RWPE2 (cell line): ENCODE measurements around the gene HPS5.

Experiments
- ATAC-seq: fragments of 200-7000 bp; cut with Tn5 transposase; 3 replicates; pipeline ENCODE4 v1.9.1; 2021; ENCODE audit warnings: low read depth
- DNase-seq: peaks from one replicate; pipeline ENCODE4 v3.0.0-alpha.2; 2020; ENCODE audit warnings: low spot score
- H3K27ac ChIP-seq: fragments of 450-650 bp; 2 replicates; pipeline ENCODE4 v1.5.1; 2017; ENCODE audit warnings: mild to moderate bottlenecking; ENCODE audit not compliant: poor library complexity, severe bottlenecking
- H3K27me3 ChIP-seq: fragments of 250-450 bp; sonication (Bioruptor Pico); 2 replicates; pipeline ENCODE4 v1.5.1; 2021; ENCODE audit warnings: mild to moderate bottlenecking, moderate library complexity; ENCODE audit not compliant: insufficient read depth, poor library complexity, severe bottlenecking
- H3K36me3 ChIP-seq: fragments of 250-450 bp; sonication (Bioruptor Pico); 2 replicates; pipeline ENCODE4 v1.5.1; 2020; ENCODE audit warnings: low read depth, mild to moderate bottlenecking, moderate library complexity
- H3K4me1 ChIP-seq: fragments of 250-450 bp; sonication (Bioruptor Pico); 2 replicates; pipeline ENCODE4 v1.5.1; 2021; ENCODE audit warnings: mild to moderate bottlenecking, moderate library complexity; ENCODE audit not compliant: insufficient read depth, poor library complexity, severe bottlenecking
- H3K4me3 ChIP-seq: fragments of 250-450 bp; sonication (Bioruptor Pico); 2 replicates; pipeline ENCODE4 v1.5.1; 2021; ENCODE audit warnings: mild to moderate bottlenecking, moderate library complexity; ENCODE audit not compliant: severe bottlenecking
- H3K9me3 ChIP-seq: fragments of 250-450 bp; sonication (Bioruptor Pico); 2 replicates; pipeline ENCODE4 v1.5.1; 2021; ENCODE audit warnings: mild to moderate bottlenecking, moderate library complexity; ENCODE audit not compliant: severe bottlenecking
- TF ChIP-seq, protein P1 (sequence below): fragments of 450-650 bp; IDR thresholded peaks from one replicate; pipeline ENCODE4 v1.5.1; 2017; ENCODE audit warnings: mild to moderate bottlenecking, moderate library complexity; ENCODE audit not compliant: poor library complexity, severe bottlenecking

Gene HPS5

DNA sequence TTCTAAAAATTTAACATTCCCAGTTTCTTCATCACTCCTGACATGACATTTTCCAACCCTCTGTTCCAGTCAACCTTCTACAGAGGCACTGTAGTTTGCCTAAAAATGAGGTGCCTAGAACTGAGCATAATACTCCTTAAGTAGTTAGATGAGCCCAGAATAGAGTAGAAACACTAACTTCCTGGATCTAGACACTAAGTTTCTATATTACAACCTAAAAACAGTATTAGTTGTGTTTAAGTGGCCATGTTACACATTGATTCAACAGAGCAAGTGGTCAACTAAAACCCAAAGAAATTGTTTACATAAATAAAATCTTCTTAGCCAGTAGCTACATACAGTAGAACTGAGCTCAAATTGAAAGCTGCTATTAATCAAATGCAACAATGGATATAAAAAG is 1.3 kb downstream of the HPS5 start:
- peaks cover 27% of the 10 kb centered on the region for H3K4me1 ChIP-seq
- peaks cover 21% of the 10 kb centered on the region for H3K36me3 ChIP-seq
- ATAC-seq: no peak
- no peaks in the 10 kb centered on the region for H3K27me3 ChIP-seq
- H3K27ac ChIP-seq: peak overlapping the region; percentile 75
- no peak for DNase-seq
- H3K9me3 ChIP-seq: no peaks in the 10 kb centered on the region
- peak overlapping the region; percentile 85 for H3K4me3 ChIP-seq
- TF ChIP-seq, protein P1, sequence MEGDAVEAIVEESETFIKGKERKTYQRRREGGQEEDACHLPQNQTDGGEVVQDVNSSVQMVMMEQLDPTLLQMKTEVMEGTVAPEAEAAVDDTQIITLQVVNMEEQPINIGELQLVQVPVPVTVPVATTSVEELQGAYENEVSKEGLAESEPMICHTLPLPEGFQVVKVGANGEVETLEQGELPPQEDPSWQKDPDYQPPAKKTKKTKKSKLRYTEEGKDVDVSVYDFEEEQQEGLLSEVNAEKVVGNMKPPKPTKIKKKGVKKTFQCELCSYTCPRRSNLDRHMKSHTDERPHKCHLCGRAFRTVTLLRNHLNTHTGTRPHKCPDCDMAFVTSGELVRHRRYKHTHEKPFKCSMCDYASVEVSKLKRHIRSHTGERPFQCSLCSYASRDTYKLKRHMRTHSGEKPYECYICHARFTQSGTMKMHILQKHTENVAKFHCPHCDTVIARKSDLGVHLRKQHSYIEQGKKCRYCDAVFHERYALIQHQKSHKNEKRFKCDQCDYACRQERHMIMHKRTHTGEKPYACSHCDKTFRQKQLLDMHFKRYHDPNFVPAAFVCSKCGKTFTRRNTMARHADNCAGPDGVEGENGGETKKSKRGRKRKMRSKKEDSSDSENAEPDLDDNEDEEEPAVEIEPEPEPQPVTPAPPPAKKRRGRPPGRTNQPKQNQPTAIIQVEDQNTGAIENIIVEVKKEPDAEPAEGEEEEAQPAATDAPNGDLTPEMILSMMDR: no peak

DNA sequence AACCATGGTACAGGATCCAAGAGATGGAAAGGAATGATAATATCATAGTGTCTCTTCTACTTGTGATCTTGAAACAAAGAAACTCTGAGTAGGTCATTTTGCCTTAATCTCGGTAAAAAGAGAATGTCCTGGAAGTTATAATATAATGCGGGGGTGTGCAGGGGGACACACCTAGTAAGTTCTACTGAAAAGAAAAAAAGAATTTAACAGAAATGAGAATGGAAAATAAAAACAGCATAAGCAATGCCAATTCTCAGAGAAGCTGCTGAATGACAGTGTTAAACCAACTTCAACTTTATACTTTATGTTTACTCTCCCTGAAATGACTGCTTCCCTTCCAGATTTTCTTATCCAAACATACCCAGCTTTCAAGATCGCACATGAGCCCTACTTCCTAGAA is 2.0 kb downstream of the HPS5 start:
- Histone ChIP-seq H3K27me3 (no peaks in the 10 kb centered on the region), H3K4me3 (no peak overlapping the region), H3K27ac (no peak overlapping the region), H3K9me3 (no peaks in the 10 kb centered on the region), H3K4me1 (peaks cover 22% of the 10 kb centered on the region), H3K36me3 (peaks cover 14% of the 10 kb centered on the region)
- no peak for ATAC-seq
- DNase-seq: no peak
- TF ChIP-seq, protein P1: no peak

DNA sequence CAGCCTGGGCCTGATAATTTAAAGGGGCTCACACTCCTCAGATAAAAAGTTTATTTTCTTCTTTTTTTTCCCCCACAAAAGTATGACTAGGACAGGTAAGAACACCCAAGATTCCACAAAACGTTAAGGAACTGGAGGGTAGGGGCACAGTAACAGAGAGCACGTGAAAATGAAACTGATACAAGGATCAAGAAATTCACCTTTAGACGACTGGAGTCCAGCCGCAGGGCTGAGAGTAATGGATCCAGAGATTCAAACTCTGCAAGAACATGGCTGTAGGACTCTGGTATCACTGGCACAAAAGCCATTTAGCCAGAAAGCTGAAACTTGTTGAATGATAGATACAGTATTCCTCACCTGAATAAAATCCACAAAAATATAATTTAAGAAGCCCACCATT is 4.4 kb downstream of the HPS5 start:
- no peaks in the 10 kb centered on the region for H3K27me3 ChIP-seq
- TF ChIP-seq, protein P1: no peak
- peaks cover 24% of the 10 kb centered on the region for H3K4me1 ChIP-seq
- ATAC-seq: no peak
- no peak overlapping the region for H3K27ac ChIP-seq
- H3K36me3 ChIP-seq: 0 out of 2 replicates have a peak, but pooled peaks cover 4% of the 10 kb centered on the region
- no peaks in the 10 kb centered on the region for H3K9me3 ChIP-seq
- H3K4me3 ChIP-seq: no peak overlapping the region
- DNase-seq: no peak

DNA sequence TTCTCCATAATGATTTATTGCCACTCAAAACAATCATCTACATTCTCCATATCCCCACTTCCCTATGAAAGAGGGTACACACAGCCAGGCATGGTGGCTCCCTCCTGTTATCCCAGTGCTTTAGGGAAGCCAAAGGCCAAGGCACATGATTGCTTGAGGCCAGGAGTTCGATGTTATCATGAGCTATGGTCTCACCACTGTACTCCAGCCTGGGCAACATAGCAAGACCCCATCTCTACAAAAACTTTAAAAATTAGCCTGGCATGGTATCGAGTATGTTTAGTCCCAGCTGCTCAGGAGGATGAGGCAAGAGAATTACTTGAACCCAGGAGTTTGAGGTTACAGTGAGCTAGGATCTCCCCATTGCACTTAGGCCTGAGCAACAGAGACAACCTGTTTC is 6.0 kb downstream of the HPS5 start:
- no peaks in the 10 kb centered on the region for H3K27me3 ChIP-seq
- peaks cover 28% of the 10 kb centered on the region for H3K4me1 ChIP-seq
- H3K4me3 ChIP-seq: no peak overlapping the region
- ATAC-seq (no peak), DNase-seq (no peak)
- H3K9me3 ChIP-seq: no peaks in the 10 kb centered on the region
- TF ChIP-seq, protein P1: no peak
- H3K27ac ChIP-seq: no peak overlapping the region
- H3K36me3 ChIP-seq: peaks cover 12% of the 10 kb centered on the region

DNA sequence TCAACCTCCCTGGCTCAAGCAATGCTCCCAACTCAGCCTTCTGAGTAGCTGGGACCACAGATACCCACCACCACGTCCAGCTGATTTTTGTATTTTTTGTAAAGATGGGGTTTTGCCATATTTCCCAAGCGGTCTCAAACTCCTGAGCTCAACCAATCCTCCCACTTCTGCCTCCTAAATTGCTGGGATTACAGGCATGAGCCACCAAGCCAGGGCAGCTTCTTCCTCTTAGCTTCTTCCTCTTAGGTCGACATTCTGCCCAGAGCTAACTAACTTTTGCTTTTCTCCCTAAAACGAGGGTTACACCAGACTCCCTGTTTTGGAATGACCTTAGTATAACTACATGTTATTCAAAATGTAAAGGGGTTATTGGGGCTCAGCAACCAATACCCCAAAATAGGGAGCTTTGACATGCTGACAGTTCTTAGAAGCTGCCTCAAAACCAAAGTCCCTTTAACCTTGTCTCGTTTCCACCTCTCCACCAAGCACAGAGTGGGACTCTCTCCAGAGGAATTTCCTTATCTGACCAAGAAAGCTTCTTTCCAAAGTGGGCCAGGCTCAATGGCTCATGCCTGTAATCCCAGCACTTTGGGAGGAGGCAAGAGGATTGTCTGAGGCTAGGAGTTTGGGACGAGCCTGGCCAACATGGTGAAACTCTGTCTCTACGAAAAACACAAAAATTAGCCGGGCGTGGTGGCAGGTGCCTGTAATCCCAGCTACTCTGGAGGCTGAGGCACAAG is 7.0 kb downstream of the HPS5 start:
- no peak for ATAC-seq
- Histone ChIP-seq H3K36me3 (peaks cover 21% of the 10 kb centered on the region), H3K4me1 (peaks cover 24% of the 10 kb centered on the region), H3K4me3 (no peak overlapping the region), H3K9me3 (no peaks in the 10 kb centered on the region), H3K27me3 (no peaks in the 10 kb centered on the region), H3K27ac (peak overlapping the region; percentile 87)
- DNase-seq: no peak
- TF ChIP-seq, protein P1: no peak
